Midbrain (tissue), 1 donor: ENCODE data around the gene GRAP.
"Not testable (repeated sequence)": the region's sequence is repeated elsewhere in the genome, so short reads cannot be mapped to it uniquely, and the experiment has no call there.

ENCODE experiments used
- DNase-seq: peaks from one replicate; lab custom pipeline; 2025; lab: John Stamatoyannopoulos, UW

GRAP gene

GRCh38 chr17:19042369-19042768 lies 4.4 kb downstream of the GRAP start:
- DNase-seq, result not testable (repeated sequence)

- DNase-seq, result not testable (repeated sequence)
Observed at GRCh38 chr17:19041871-19042270, 4.9 kb downstream of the GRAP start.

DNA sequence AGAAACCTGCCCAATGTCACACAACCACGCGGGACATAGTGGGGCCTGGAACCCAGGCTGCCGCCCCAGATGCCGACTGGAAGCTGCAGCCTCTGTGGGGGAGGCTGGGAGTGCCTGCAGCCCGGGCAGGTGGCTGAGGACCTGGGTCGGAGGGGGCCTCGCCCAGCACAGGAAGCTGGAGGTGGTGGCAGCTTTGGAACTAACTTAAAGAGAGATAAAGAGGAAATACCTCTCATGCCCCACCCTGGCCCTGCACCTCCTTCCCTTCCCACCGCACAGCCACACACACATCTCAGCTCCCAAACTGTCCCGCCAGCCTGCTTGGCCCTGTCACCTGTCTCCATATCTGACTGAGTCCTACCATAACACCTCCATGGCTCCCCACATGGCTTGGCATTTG lies 6.4 kb downstream of the GRAP start:
- DNase-seq, result not testable (repeated sequence)

GRCh38 chr17:19038730-19039129 lies 8.0 kb downstream of the GRAP start:
- not testable (repeated sequence) for DNase-seq

GRCh38 chr17:19038007-19038406 lies 8.8 kb downstream of the GRAP start:
- DNase-seq, result not testable (repeated sequence)

DNA sequence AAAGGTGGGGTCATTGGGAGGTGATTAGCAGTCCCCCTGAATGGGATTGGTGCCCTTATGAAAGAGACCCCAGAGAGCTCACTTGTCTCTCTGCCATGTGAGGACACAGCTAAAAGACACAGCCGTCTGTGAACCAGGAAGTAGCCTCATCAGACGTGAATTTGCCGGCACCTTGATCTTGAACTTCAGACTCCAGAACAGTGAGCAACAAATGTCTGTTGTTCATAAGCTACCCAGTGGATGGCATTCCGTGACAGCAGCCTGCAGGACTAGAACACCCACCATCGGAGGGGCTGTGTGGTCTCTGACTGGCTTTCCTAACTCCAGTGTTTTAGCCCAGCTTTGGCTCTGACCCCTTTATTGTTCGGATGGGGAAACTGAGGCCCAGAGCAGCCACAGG lies 9.2 kb downstream of the GRAP start:
- not testable (repeated sequence) for DNase-seq

GRCh38 chr17:19036186-19036585 lies 10.6 kb downstream of the GRAP start:
- DNase-seq, result not testable (repeated sequence)

- not testable (repeated sequence) for DNase-seq
Observed at GRCh38 chr17:19032377-19032988, 14.3 kb downstream of the GRAP start.

DNA sequence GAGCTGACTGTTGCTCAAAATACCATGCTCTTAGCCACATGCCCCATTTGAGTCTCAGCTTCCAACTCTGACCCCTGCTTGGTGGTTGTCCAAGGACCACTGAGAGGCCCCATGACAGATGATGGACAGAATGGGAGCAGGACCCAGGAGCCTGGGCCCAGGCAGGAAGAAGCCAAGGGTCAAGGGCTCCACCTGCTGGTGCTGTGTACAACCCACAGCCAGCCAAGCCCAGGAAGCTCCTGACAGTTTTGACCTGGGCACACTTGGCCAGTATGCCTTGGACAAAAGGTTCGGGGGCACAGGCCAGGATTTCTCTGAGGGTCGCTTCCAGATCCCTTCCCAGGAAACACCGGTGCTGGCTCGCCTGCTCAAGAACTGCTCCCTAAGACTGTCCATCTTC lies 15.0 kb downstream of the GRAP start:
- not testable (repeated sequence) for DNase-seq

GRCh38 chr17:19030771-19031449 lies 15.8 kb downstream of the GRAP start:
- not testable (repeated sequence) for DNase-seq

DNA sequence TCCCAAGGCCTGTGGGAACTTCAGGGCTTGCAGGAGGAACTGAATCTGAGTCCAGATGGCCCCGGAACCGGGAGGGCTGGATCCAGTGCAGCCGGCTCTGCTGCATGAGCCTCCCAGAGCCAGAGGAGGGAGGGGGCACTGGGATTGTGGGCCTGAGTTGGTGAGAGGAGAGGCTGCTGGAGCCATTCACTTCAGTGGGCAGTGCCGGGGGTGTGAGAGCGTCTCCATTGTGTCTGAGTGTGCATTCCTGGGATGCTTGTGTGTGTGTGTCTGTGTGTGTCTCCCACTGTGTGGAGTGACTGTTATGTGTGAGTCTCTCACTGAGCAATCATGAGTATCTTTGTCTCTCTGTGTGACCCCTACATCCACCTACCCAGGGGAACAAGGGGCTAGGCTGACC lies 17.0 kb downstream of the GRAP start:
- DNase-seq, result not testable (repeated sequence)

GRCh38 chr17:19028671-19029070 lies 18.1 kb downstream of the GRAP start:
- DNase-seq, result not testable (repeated sequence)

- DNase-seq, result no peak
Observed at GRCh38 chr17:19024101-19025078, 22.4 kb downstream of the GRAP start.

DNA sequence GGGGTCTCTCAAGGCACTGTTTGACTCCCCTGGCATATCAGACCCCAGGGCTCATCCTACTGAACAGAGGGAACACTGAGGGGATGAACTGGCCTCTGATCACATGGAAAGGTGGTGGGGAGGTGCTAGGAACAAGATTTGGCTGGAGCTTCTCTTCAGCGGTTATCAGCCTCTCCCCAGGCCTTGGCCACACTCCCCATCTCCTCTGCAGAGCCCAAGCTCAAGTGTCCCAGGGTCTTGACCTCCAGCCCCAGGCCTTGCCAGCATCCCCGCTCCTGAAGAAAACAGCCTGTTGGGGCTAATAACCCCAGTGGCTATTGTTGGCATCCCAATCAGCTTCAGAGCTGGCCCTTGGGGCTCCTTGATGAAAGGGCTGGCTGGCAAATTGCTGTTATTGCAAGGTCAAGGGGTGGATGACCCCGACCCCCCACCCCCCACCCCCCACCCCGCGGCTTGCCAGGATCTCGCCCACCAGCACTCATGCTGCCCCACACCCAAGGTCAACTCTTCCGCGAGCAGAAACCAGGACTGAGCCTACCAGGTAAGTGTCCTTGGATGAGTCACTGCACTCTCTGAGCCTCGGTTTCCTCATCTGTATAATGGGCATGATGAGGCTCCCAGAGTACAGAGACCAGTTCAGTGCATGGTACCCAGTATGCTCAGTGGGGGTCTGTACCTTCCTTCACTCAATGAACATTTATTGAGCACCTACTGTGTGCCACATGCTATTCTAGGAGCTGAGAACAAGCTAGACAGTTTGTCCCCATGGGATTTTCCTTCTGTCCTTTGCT lies 23.4 kb downstream of the GRAP start:
- DNase-seq, result no peak

- DNase-seq, result no peak
Observed at GRCh38 chr17:19022747-19023146, 24.0 kb downstream of the GRAP start.

GRCh38 chr17:19022128-19022527 lies 24.6 kb downstream of the GRAP start:
- DNase-seq, result no peak

GRCh38 chr17:19021622-19022083 lies 25.1 kb downstream of the GRAP start:
- DNase-seq, result no peak

- DNase-seq, result not testable (repeated sequence)
Observed at GRCh38 chr17:19021011-19021621, 25.6 kb downstream of the GRAP start.

DNA sequence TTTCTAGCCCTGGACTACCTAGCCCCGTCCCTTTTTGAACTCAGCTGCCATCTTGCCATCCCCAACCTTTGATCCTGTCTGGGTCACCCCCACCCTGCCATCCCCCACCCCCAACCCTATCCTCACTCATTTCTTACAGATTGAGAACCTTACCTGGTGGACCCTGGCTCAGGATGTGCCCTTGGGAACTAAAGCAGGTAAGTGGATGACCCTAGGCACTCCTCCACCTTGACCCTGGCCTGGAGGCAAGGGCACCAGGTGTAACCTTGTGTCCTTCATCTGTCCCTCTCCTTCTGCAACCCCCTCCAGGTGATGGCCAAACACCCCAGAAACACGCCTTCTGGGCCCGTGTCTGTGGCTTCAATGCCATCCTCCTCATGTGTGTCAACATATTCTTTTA lies 26.7 kb downstream of the GRAP start:
- DNase-seq, result no peak

GRCh38 chr17:19019041-19019941 lies 27.5 kb downstream of the GRAP start:
- DNase-seq, result no peak
